Type B pancreatic cell (in vitro differentiated cells): ENCODE results near the gene PRKN. TPM values are rescaled to one million over a fixed set of nuclear protein-coding genes. Genes with fewer than 3 reads are reported as not detected.
"Not testable (repeated sequence)": the region's sequence is repeated elsewhere in the genome, so short reads cannot be mapped to it uniquely, and the experiment has no call there.

Source experiments
- DNase-seq: peaks from one replicate; pipeline ENCODE4 v3.0.0; 2021; ENCODE audit warnings: mixed read lengths; ENCODE audit not compliant: unreplicated experiment; ENCODE audit errors: extremely low spot score
- H3K27ac Mint-ChIP-seq: 2 replicates; pipeline ENCODE4 v1.8.0; 2021; ENCODE audit warnings: mild to moderate bottlenecking, mixed read lengths
- H3K27me3 Mint-ChIP-seq: 2 replicates; pipeline ENCODE4 v1.8.0; 2021; ENCODE audit warnings: mixed read lengths
- H3K36me3 Mint-ChIP-seq: 2 replicates; pipeline ENCODE4 v1.8.0; 2021; ENCODE audit warnings: mixed read lengths
- H3K4me1 Mint-ChIP-seq: one replicate; pipeline ENCODE4 v1.8.0; 2021; ENCODE audit warnings: mixed read lengths; ENCODE audit not compliant: unreplicated experiment
- H3K4me3 Mint-ChIP-seq: 2 replicates; pipeline ENCODE4 v1.8.0; 2021; ENCODE audit warnings: mild to moderate bottlenecking, mixed read lengths
- H3K9me3 Mint-ChIP-seq: 2 replicates; pipeline ENCODE4 v1.8.0; 2021; ENCODE audit warnings: mixed read lengths
- CTCF ChIP-seq: fragments of 200-600 bp; sonication (generic); conservative IDR thresholded peaks from 2 replicates; pipeline ENCODE4 v1.5.0; 2021; ENCODE audit warnings: antibody characterized with exemption, mild to moderate bottlenecking
- total RNA-seq: library from RNA; stranded (reverse); gene quantifications from 2 replicates; pipeline ENCODE4 v1.2.1, GENCODE V29; 2021; ENCODE audit warnings: low replicate concordance

The PRKN gene
- total RNA-seq, 1 donor from 2014 or later = 6.2 TPM

GRCh38 chr6:161318456-161318855 lies 1409.1 kb downstream of the PRKN start:
- no peak for DNase-seq
- Mint-ChIP-seq H3K27ac (no peak overlapping the region), H3K27me3 (no peaks in the 10 kb centered on the region), H3K36me3 (no peaks in the 10 kb centered on the region), H3K9me3 (peaks cover 5% of the 10 kb centered on the region), H3K4me3 (no peak overlapping the region), H3K4me1 (peaks cover 6% of the 10 kb centered on the region)
- TF ChIP-seq CTCF = no peak

GRCh38 chr6:161316531-161316930 lies 1411.0 kb downstream of the PRKN start:
- no peak for DNase-seq
- Mint-ChIP-seq H3K27me3 (no peaks in the 10 kb centered on the region), H3K27ac (no peak overlapping the region), H3K4me3 (no peak overlapping the region), H3K36me3 (no peaks in the 10 kb centered on the region), H3K4me1 (peaks cover 6% of the 10 kb centered on the region), H3K9me3 (peaks cover 5% of the 10 kb centered on the region)
- TF ChIP-seq CTCF = no peak

- not testable (repeated sequence) for H3K4me3 Mint-ChIP-seq, DNase-seq, H3K36me3 Mint-ChIP-seq, H3K9me3 Mint-ChIP-seq, H3K27me3 Mint-ChIP-seq, H3K27ac Mint-ChIP-seq, H3K4me1 Mint-ChIP-seq
Measured at GRCh38 chr6:161315246-161315917, 1412.2 kb downstream of the PRKN start.

- DNase-seq, H3K27me3 Mint-ChIP-seq, H3K36me3 Mint-ChIP-seq, H3K4me1 Mint-ChIP-seq, H3K27ac Mint-ChIP-seq, H3K9me3 Mint-ChIP-seq, H3K4me3 Mint-ChIP-seq: not testable (repeated sequence)
Measured at GRCh38 chr6:161314541-161315245, 1412.9 kb downstream of the PRKN start.

GRCh38 chr6:161313940-161314509 lies 1413.5 kb downstream of the PRKN start:
- H3K4me1 Mint-ChIP-seq = peaks cover 3% of the 10 kb centered on the region
- no peak overlapping the region for H3K27ac Mint-ChIP-seq
- TF ChIP-seq CTCF = no peak
- H3K9me3 Mint-ChIP-seq = peaks cover 5% of the 10 kb centered on the region
- no peak for DNase-seq
- no peaks in the 10 kb centered on the region for H3K27me3 Mint-ChIP-seq
- no peaks in the 10 kb centered on the region for H3K36me3 Mint-ChIP-seq
- H3K4me3 Mint-ChIP-seq = no peak overlapping the region

GRCh38 chr6:161313475-161313874 lies 1414.1 kb downstream of the PRKN start:
- not testable (repeated sequence) for H3K4me1 Mint-ChIP-seq, DNase-seq, H3K9me3 Mint-ChIP-seq, H3K4me3 Mint-ChIP-seq, H3K27ac Mint-ChIP-seq, H3K27me3 Mint-ChIP-seq, H3K36me3 Mint-ChIP-seq

- H3K4me1 Mint-ChIP-seq, H3K27me3 Mint-ChIP-seq, DNase-seq, H3K27ac Mint-ChIP-seq, H3K9me3 Mint-ChIP-seq, H3K4me3 Mint-ChIP-seq, H3K36me3 Mint-ChIP-seq: not testable (repeated sequence)
Measured at GRCh38 chr6:161309774-161310173, 1417.8 kb downstream of the PRKN start.
